ENCODE results near the gene DDIT3.
"Not testable (repeated sequence)": the region's sequence is repeated elsewhere in the genome, so short reads cannot be mapped to it uniquely, and the experiment has no call there.

Gene DDIT3

DNA sequence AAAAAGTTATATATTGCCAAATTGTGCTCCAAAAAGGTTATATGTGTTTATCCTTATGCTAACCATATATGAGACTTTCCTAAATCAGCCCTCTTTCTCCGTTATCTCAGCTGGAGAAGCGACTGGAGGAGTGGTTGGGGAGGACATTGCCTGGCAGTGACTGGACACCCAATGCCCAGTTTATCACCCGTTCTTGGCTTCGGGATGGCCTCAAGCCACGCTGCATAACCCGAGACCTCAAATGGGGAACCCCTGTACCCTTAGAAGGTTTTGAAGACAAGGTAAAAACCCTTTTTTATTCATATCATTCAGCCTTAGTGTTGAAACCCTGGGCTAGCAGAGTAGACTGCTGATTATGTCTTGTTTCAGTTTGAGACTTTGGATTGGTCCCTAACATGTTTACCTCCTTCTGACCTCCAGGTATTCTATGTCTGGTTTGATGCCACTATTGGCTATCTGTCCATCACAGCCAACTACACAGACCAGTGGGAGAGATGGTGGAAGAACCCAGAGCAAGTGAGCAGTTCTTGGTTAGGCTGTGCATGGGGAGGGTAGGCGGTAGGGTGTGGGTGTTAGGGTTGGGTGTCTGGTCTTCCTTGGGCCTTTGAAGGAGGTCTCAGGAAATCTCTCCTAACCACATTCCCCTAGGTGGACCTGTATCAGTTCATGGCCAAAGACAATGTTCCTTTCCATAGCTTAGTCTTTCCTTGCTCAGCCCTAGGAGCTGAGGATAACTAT lies 8.6 kb downstream of the DDIT3 start:
- no peak for DNase-seq

- DNase-seq = no peak
Measured at GRCh38 chr12:57511161-57511560, 9.2 kb downstream of the DDIT3 start.

DNA sequence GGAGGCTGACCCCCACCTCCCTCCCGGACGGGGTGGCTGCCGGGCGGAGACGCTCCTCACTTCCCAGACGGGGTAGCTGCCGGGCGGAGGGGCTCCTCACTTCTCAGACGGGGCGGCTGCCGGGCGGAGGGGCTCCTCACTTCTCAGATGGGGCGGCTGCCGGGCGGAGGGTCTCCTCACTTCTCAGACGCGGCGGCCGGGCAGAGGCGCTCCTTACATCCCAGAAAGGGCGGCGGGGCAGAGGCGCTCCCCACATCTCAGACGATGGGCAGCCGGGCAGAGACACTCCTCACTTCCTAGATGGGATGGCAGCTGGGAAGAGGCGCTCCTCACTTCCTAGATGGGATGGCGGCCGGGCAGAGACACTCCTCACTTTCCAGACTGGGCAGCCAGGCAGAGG lies 12.5 kb downstream of the DDIT3 start:
- DNase-seq = not testable (repeated sequence)

DNA sequence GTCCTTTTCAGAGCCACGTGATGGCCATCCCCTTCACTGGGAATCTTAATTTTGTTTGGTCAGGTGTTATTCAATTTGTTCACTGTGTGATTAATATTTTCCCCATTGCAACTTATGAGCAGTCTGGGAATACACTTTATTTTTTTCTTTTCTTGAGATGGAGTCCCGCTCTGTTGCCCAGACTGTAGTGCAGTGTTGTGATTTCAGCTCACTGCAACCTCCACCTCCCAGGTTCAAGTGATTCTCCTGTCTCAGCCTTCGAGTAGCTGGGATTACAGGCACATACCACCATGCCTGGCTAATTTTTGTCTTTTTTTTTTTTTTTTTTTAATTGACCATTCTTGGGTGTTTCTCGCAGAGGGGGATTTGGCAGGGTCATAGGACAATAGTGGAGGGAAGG lies 13.8 kb downstream of the DDIT3 start:
- DNase-seq = not testable (repeated sequence)

- DNase-seq = not testable (repeated sequence)
Measured at GRCh38 chr12:57502311-57502969, 17.9 kb downstream of the DDIT3 start.

DNA sequence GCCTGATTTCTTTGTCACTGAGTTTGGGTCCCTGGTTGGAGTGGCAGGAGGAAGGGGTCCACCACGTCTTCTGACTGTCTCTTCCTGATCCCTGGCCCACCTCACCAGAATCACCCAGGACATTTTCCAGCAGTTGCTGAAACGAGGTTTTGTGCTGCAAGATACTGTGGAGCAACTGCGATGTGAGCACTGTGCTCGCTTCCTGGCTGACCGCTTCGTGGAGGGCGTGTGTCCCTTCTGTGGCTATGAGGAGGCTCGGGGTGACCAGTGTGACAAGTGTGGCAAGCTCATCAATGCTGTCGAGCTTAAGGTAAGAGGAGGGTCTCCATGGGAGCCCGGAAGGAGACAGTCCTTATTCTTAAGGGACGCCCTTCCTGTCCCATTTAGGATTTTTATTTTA lies 20.1 kb downstream of the DDIT3 start:
- no peak for DNase-seq

- no peak for DNase-seq
Measured at GRCh38 chr12:57498571-57498970, 21.7 kb downstream of the DDIT3 start.

DNA sequence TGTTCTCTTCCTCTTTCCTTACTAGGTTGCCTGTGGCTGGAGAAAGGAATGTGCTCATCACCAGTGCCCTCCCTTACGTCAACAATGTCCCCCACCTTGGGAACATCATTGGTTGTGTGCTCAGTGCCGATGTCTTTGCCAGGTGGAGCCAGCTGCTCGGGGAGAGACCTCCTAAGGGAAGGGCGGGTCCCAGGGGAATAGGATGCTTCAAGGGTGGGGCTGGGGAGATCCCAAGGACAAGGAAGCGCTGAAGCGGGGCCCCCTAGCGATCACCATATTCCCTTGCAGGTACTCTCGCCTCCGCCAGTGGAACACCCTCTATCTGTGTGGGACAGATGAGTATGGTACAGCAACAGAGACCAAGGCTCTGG lies 22.2 kb downstream of the DDIT3 start:
- DNase-seq = no peak

- DNase-seq = no peak
Measured at GRCh38 chr12:57497223-57498131, 22.8 kb downstream of the DDIT3 start.

DNA sequence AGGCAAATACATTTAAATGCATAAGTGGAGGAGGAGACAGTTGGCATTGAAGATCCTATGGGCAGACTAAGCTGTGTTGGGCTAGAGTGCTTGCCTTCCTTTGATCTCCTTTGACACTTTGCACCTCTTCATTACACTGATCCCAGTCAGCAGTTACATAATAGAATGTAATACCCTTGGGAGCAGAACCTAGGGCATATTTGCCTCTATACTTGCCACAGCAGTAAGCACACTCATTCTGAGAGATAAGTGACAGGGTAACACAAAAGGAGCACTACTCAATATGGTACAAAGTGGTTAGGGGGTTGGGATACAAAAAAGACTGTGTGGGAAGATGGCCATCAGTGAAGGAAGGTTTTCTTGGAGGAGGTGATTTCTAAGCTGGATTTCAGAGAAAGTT lies 23.5 kb downstream of the DDIT3 start:
- no peak for DNase-seq

DNA sequence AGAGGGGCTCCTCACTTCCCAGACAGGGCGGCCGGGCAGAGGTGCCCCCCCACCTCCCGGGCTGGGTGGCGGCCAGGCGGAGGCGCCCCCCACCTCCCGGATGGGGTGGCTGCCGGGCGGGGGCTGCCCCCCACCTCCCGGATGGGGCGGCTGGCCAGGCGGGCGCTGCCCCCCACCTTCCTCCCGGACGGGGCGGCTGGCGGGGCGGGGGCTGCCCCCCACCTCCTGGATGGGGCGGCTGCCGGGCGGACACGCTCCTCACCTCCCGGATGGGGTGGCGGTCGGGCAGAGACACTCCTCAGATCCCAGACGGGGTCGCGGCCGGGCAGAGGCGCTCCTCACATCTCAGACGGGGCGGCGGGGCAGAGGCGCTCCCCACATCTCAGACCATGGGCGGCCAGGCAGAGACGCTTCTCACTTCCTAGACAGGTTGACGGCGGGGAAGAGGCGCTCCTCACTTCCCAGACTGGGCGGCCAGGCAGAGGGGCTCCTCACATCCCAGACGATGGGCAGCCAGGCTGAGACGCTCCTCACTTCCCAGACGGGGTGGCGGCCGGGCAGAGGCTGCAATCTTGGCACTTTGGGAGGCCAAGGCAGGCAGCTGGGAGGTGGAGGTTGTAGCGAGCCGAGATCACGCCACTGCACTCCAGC lies 25.1 kb downstream of the DDIT3 start:
- not testable (repeated sequence) for DNase-seq

GRCh38 chr12:57491393-57492280 lies 28.7 kb downstream of the DDIT3 start:
- no peak for DNase-seq

DNA sequence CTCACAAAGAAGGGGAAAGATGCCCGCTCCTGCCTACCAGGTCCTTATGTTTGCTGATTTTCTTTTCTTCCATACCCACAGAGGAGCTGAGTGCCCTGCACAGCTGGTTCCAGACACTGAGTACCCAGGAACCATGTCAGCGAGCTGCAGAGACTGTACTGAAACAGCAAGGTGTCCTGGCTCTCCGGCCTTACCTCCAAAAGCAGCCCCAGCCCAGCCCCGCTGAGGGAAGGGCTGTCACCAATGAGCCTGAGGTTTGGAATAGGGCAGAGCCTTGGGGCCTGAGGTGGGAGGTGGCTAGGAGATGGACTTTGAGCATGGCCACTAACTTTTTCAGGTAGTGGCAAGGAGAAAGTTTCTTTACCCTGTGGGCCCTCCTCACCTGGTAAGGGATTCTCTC lies 30.2 kb downstream of the DDIT3 start:
- DNase-seq = no peak

GRCh38 chr12:57489157-57489641 lies 31.1 kb downstream of the DDIT3 start:
- DNase-seq = no peak

- no peak for DNase-seq
Measured at GRCh38 chr12:57488402-57489156, 31.7 kb downstream of the DDIT3 start.

- peak; percentile 95 for DNase-seq
Measured at GRCh38 chr12:57487597-57488401, 32.5 kb downstream of the DDIT3 start, which contains the start of gene MARS1. TSS of gene MARS1 (plus strand) at chr12:57488068. CDS start at chr12:57488091, 23 bp downstream.

- DNase-seq = no peak
Measured at GRCh38 chr12:57487055-57487596, 33.2 kb downstream of the DDIT3 start.

GRCh38 chr12:57485695-57486094 lies 34.6 kb downstream of the DDIT3 start:
- DNase-seq = no peak

GRCh38 chr12:57483466-57483865 lies 36.8 kb downstream of the DDIT3 start:
- DNase-seq = no peak

DNA sequence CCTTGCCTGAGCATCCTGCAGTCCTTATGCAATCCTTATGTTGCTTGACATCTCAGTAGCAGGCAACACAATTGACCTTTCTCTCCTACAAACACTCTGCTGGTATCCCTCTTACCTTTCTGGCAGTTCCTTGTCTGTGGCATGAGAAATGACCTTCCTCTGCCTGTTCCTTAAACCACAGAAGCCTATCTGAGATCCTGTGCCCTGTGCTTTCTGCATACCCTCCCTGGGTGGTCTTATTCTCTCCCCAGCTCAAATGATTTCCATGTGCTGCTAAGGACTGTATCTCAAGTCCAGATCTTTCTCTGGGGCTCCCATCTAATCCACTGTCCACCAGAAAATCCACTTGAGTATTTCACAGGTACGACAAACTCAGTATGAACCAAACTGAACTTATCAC lies 38.6 kb downstream of the DDIT3 start:
- no peak for DNase-seq

Data from COR-L47 (cell line).